GM21529 (cell line): ENCODE measurements around the gene ACTR10.
A peak's percentile ranks its signal among the peaks of the same experiment; 100 is the strongest.

Experiments used
- ATAC-seq: cut with Tn5 transposase; IDR thresholded peaks from one replicate; pipeline ENCODE4 v1.9.1; 2021; ENCODE audit not compliant: unreplicated experiment

ACTR10 gene

DNA sequence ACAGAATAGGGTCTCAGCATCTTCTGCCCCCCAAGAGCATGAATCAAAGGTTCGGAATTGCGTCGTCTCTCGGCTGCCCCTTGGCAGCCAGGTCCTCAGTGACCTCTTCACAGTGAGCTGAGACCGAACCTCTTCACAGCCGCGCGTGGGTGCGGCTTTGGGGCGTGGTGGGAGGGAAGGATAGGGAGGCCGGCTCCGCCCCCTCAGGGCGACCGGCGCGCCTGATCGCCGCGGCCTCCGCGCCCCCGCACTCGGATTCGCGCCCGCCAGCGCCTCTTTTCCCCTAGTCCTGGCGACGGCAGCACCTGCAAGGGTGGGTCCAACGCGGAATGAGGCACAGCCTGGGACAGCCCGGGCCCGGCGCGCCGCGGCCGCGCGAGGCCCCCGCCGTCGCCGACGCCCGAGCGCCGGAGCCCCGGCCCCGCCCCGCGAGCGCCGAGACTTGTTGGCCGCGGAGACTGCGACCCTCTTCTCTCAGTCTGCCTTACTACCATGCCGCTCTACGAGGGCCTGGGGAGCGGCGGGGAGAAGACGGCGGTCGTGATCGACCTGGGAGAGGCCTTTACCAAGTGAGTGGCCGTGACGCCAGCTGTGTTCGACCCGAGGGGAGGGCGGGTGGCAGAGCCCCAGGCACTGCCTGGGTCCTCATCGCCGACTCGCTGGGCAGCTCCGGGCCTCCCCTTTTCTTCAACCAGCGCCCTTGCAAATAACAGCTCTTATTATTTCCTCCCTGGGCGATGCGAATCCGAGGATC is at the start of gene ACTR10:
Gene ACTR10 (plus strand): TSS at position 424 of the 754 bp plus-strand sequence. CDS start 69 bp downstream, at position 493.
- peak; percentile 93 for ATAC-seq

DNA sequence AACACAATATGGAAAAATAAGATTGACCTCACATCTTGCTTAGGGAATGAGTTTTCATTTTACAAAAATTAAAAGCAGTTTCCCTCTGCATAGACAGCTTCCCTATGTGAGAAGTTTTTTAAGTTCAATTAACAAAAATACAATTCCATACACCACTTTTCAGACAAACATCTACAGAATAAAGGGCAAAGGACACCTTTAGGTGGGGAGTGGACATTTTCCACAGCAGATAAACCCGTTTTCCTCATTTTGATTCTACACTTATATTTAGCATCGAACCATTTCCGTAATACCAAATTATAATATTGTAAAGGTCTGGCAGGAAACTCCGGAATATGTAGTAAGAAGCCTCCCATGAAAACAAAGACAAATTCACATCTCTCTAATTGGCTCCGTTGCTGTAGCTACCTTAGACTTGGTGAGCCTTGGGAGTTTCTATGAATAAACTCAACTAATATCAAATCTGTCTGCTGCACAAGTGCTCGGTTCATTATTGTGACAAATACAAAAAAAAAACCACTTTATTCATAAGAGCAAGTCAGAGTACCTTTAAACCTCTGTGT is 49.6 kb upstream of the ACTR10 start:
- ATAC-seq: no peak

DNA sequence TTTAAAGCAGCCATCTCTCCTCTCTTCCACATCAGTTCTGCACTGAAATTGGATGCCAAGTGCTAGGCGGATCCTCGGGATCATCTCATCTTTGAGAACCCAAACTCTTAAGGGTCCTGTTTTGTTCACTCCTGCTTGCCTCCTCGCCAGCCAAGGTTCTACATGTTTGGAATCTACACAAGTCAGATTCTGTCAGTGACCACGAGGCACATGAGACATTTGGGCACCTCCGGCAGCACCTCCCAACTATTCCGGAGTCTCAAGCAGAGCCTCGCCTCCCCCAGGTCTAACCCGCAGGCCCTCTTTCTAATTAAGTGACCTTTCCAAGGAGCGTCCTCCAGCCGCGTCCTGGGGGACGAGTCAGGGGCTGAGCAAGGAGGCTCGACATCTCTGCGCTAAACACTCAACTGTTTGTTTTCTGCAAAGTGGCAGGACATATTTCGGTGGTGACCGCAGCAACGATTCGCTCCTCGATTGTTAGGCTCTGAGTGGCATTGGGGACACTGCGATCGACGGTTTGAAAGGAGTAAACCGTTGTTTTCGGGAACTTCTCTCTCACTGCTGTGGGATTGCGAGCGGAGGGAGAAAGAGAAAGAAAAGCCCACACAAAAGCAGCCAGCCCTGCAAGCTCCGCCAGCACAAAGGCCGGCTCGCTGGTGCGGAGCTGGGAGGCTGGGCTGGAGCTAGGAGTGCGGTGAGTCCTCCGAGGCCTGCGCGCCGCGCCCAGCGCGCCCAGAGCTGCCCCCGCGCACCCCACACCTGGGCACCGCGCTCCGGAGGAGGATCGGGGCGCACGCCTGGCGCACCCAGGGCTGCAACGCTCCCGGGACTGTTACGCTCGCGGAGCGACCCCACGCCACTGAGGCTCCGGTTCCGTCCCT is 48.6 kb upstream of the ACTR10 start:
- no peak for ATAC-seq

DNA sequence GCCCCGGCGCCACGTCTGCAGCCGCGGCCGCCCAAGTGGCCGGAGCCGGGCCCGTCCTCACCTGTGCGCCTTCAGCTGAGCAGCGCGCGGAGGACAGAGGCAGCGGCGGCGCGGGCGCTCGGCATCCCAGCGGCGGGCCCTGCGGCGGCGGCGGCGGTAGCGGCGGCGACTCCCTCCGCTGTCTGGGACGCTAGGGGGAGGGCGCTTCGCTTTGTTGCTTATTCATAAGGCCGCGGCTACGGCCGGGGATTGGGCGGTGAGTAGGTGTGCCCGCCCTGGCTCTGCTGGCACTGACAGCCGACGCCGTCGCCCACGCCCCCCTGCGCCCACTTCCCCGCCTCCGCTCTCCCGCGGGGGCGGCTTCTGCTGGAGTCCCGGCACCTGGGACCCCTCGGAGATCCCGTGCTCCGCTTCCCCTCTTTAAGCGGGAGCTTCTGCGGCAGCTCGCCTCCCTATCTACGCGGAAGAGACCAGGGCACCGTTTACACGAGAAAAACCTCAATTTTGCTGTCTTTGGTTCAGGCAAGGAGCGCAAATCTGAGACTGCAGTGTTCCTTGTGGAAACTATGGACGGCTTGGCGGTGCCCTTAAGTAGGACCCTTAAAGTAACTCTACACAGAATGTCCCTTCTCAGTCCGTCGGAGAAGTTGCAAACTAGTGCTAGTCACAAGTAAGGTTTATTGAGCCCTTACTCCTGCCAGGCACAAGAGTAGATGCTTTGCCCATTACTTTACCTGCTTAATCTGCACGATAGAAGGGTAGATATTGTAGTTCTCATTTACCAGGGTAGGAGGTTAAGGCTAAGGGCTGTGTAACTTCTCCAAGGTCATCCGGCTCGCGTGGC is 47.7 kb upstream of the ACTR10 start, which contains the start of gene ARMH4:
Gene ARMH4 (minus strand): TSS at position 200 of the 844 bp plus-strand sequence. CDS start 12,855 bp downstream, outside the sequence.
- peak; percentile 94 for ATAC-seq

DNA sequence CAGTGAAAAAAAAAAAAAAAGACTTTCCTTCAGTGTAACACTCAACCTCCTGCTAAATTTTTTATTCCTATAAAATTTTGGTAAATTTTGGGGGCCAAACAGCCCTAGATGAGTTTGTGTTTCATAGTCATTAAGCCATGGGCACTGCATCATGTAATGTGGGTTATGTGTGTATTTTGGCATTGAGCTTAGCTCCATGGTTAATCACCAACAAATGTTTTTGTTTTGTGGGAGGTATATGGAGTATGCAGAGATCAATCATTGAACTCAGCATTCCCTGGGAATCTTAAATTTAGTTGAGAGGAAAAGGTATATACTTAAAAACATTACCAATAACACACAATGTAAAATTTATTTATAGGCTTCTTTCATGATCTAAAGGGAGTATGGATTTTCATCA is 39.4 kb upstream of the ACTR10 start:
- ATAC-seq: no peak

DNA sequence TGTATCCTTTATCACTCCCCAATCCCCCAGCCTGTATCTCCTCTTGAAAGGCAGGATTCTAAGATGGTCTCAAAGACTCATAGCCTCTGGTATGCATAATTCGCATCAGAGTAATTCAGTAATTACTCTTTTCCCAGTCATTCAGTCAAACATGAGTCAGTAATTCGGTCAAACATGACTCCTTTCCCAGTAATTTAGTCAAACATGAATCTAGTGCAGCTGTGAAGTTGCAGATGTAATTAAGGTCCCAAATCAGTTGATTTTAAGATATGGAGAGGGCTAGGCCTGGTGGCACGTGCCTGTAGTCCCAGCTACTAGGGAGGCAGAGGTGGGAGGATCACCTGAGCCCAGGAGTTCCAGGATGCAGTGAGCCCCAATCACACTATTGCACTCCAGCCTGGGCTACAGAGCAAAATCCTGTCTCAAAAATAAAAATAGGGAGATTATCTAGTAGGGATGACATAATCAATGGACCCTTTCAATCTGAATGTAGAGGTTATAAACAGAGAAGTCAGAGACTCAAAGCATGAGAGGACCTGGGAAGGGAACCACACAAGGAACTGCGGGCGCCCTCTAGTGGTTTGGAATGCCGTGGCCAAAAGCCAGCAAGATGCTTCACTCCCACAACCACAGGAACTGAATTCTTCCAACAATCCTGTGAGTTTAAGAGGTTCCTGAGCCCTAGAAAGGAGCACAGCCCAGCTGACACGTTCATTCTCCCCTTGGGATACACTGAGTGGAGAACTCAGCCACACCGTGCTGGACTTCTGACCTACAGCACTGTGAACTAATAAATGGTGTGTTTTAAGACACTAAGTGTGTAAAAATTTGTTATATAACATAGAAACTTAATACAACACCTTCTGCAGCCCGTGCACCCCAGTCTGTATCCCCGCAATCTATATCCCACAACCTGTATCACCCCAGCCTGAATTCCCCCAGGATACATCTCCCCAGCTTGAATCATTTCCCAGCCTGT is 33.7 kb upstream of the ACTR10 start:
- peak; percentile 63 for ATAC-seq

DNA sequence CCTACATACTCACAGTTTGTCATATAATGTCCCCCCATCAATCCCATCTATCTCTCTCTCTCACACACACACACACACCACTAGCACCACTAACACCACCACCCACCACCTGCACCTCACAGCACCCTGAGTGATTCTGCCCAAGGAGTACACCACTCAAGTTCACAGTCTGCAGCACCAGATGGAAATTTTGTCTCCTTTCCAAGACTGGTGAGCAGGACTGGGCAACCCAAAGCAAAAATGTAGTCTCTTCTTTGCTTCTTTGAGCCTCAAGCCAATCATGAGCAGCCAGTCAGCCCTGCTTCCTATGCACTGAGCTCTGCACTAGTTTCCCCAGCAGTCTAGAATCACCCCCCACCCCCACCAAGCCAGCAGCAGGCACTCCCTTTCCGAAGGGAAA is 32.9 kb upstream of the ACTR10 start:
- no peak for ATAC-seq

DNA sequence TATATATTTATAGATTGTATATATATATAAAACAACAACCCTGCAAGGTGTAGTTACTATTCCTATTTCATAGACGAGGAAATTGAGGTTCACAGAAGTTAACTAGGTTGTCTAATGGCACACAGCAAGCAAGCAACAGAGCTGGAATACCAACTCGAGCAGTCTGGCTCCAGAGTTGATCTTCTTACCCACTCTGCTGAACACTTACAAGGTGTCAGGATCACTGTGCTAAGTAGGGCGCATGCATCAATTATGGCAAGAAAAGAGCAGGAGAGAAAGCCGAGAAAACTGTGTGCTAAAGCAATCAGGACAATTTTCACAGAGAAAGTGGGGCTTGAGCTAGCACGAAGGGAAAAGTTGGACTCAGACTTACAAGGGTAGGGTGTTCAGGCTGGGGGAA is 32.1 kb upstream of the ACTR10 start:
- no peak for ATAC-seq

DNA sequence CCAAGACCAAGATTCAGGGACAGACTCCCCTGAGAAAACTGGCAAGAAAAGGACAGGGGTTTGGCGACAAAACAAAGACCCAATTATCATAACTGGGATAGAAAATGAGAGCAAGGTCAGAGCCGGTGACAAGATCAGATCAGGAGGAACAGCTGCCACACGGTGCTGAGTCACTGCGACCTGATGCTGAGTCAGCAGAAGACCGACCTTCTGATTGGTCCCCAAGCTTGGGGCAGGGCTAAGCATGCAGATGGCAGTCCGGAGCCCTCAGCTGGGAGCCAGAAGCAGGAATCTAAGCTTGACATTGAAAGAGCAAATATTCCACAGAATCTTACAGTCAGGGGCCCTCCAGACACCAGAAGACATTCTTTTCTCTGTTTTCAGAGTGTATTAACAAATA is 28.9 kb upstream of the ACTR10 start:
- peak; percentile 98 for ATAC-seq

DNA sequence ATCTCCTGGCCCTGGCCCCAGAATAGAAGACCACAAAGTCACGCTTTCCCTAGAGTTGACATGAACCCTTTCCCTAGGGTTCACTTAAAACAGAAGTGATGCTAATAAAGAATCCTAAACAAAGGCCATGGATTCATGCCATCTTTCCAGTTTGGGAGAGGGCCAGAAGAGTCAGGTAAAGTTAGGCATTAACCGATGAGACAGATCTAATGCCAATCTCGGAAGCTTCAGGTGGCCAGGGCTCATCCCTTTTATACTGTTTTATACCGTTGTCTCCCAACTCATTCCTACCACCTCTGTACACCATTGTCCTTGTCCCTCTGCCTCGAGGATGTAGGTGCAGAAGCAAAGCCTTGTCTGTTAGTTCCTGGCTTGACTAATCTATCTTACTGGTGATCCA is 22.8 kb upstream of the ACTR10 start:
- no peak for ATAC-seq

DNA sequence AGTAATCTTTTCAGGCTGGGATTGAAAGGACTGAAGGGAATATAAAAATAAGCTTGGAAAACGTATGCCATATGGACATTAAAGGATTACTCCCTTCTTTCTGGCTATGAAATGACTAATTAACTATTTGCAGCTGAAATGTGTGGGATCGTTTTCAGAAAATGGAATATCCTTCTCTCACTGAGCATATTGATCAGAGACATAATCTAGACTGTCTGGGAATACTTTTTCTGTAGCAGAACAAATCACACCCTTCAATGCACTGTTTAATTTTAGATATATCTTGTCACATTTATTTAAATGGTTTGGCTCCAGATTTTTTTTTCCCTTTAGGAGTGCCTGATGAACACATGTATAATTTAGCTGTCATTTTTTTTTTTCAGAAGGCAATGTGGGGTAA is 10.8 kb upstream of the ACTR10 start:
- ATAC-seq: no peak

DNA sequence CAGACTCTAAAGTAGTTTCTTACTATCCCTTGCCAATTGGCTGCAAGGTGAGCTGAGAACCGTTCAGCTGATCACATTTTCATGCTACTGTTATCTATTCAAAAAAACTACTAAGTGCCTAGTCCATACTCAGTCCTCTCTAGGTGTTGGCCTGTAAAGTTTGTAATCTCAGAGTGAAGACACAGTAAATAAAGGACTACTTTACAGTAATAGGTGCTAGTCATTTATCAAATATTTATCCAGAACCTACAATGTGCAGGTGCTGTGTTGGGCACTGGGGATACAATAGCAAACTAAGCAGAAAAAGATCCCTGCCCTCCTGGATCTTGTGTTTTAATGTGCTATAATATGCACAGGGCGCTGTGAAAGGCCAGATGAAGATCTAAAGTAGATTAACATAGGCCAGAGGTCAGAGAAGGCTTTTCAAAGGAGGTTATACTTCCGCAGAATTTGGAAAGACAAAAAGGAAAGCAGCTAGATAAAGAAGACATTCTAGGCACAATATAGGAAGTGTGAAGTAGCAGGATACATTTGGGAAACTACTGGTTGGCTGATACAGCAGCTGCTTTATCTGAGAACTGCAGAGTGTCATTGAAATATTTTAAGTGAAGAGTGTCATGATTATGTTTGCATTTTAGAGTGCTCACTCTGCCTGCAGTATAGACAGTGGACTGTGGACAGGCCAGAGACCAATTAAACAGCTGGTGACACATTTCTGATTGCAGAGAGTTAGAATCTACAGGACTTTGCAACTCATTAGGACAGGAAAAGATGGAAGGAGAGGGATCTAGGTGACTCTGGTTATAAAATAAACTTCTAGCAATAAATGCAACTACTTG is 8.0 kb upstream of the ACTR10 start:
- no peak for ATAC-seq

DNA sequence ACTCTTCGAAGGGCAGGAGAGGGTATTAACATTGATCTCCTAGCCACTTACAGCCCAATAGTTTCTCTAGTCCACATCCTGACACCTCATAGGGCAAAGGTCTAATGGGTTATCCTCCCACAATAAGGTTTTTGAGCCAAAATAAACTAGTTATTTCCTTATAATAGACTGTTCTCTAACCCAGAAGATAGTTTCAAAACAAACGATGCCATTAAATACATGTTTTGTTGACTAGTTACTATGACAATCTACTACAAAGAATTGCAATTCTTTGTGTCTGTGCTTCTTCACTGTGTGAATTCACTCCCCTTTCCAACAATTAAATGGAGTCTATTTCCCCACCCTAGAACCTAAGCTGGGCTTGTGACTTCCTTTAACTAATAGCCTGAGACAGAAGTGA is 6.4 kb upstream of the ACTR10 start:
- ATAC-seq: no peak

DNA sequence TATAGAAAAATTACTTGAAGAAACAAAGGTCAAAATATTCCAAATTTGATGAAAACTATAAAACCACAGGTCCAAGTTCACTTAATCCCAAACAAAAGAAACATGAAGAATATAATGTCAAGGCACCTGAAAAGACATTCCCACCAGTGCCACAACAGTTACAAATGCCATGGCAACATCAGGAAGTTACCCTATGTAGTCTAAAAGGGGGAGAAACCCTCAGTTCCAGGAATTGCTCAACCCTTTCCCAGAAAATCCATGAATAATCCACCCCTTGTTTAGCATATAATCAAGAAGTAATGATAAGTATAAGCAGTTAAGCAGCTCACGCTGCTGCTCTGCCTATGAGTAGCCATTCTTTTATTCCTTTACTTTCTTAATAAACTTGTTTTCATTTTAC is 3.8 kb upstream of the ACTR10 start:
- no peak for ATAC-seq

DNA sequence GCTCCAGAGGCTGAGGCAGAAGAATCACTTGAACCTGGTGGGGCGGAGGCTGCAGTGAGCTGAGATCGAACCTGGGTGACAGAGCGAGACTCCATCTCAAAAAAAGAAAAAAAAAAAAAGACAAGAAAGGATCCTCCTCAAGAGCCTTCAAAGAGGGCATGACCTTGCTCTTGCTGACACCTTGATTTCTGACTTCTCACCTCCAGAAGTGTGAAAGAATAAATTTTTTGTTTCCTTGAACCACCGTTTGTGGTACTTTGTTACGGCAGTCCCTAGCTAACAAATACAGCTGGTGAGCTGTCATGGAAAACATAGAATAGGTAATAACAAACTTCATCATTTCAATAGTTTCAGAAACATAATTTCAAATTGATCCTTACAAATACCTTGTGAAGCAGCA is 1.9 kb upstream of the ACTR10 start:
- no peak for ATAC-seq

DNA sequence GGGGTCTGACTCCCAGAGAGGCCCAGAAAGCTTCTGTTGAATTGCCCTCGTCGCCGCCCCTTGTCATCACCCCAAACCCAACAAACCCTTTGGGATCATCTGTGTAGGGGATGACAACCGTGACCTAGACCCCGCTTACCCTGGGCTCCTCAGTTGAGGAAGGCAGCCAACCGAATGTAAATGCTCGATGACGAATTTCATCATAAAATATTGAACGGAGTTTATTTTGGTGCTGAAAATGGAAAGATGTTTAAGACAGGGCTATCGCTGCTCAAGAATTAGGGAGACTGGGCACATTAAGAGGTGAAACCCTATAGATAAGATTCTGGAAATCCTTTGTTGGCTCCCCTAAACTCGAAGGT is 512 bp downstream of the ACTR10 start:
- peak; percentile 11 for ATAC-seq

DNA sequence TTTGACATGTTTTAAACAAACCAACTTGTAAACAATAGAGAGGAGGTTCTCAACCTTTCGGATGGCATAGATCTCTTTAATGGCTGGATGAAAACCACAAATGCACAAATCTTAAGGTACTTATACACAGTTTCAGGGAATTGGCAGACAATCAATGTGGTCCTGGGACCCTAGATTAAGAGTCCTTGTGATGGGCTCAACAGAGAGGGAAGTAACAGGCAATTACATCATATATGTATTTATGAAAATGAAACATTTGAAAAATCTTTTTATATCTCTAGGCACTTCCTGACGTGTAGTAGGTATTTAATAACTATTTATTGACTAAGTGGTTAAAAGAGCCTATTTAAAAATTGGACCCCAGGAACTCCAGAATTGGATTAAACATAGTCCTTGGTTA is 897 bp downstream of the ACTR10 start:
- ATAC-seq: no peak

DNA sequence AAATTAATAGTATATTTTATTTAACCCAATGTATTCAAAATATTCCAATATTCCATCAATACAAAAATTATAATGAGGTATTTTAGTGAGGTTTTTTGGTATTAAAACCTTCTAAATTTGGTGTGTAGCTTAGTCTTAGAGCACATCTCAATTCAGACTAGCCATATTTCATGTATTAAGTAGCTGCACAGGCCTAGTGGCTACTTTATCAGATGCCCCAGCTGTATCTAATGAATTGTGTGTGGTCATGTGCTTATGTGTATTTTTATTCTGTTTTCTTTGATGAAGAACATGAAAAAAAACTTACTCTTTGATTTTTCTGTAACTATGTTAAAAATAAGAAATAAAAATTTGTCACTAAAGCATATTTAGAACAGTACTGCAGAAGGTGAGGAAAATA is 13.2 kb downstream of the ACTR10 start:
- no peak for ATAC-seq
